GM18858 (cell line): ENCODE measurements around the gene ADD1.

Experiments used
- ATAC-seq: cut with Tn5 transposase; IDR thresholded peaks from one replicate; pipeline ENCODE4 v1.9.1; 2021; ENCODE audit not compliant: unreplicated experiment

Gene ADD1

GRCh38 chr4:2804973-2805501 is 38.6 kb upstream of the ADD1 start:
- ATAC-seq, result no peak

GRCh38 chr4:2805712-2806389 is 37.8 kb upstream of the ADD1 start:
- no peak for ATAC-seq

- ATAC-seq, result no peak
These were observed 37.0 kb upstream of the ADD1 start for GRCh38 chr4:2806390-2807355.

- no peak for ATAC-seq
These were observed 36.1 kb upstream of the ADD1 start for GRCh38 chr4:2807571-2807970.

- ATAC-seq, result no peak
These were observed 35.6 kb upstream of the ADD1 start for GRCh38 chr4:2808001-2808400.

GRCh38 chr4:2809610-2810180 is 33.9 kb upstream of the ADD1 start:
- ATAC-seq, result no peak

- no peak for ATAC-seq
These were observed 33.3 kb upstream of the ADD1 start for GRCh38 chr4:2810388-2810787.

GRCh38 chr4:2811830-2812611 is 31.6 kb upstream of the ADD1 start:
- no peak for ATAC-seq

GRCh38 chr4:2812612-2813354 is 30.9 kb upstream of the ADD1 start:
- no peak for ATAC-seq

GRCh38 chr4:2813446-2814405 is 29.9 kb upstream of the ADD1 start:
- no peak for ATAC-seq

GRCh38 chr4:2814627-2815270 is 28.9 kb upstream of the ADD1 start:
- ATAC-seq, result no peak

GRCh38 chr4:2816401-2816954 is 27.2 kb upstream of the ADD1 start:
- no peak for ATAC-seq

GRCh38 chr4:2817137-2817536 is 26.5 kb upstream of the ADD1 start:
- no peak for ATAC-seq

GRCh38 chr4:2817701-2818350 is 25.8 kb upstream of the ADD1 start:
- ATAC-seq, result no peak

GRCh38 chr4:2818351-2818939 is 25.2 kb upstream of the ADD1 start:
- no peak for ATAC-seq

GRCh38 chr4:2819244-2820215 is 24.1 kb upstream of the ADD1 start:
- no peak for ATAC-seq
